GM19395 (cell line): ENCODE results near the gene C19orf85.
"Not testable (repeated sequence)": the region's sequence is repeated elsewhere in the genome, so short reads cannot be mapped to it uniquely, and the experiment has no call there.

ENCODE experiments used
- ATAC-seq: cut with Tn5 transposase; IDR thresholded peaks from one replicate; pipeline ENCODE4 v1.9.1; 2021; ENCODE audit warnings: mild to moderate bottlenecking, moderate library complexity; ENCODE audit not compliant: unreplicated experiment

C19orf85 gene

DNA sequence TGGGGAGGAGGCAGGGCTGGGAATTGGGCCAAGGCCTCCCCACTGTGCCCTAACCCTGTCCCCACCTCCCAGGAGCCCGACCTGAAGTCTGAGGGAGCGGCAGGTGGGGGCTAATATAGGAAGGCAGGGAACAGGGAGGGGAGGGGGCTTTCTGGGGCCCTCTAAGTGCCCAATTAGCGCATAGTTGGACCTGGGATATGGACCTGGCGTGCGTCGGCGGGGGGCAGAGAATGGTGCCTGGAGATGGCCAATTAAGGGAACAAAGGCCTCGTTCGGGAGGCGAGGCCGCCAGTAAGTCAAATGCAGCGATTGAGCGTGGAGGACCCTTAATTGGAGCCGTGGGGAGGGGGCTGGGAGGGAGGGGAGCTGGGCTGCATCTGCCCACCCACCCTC is at the start of gene C19orf85:
TSS of gene C19orf85 (minus strand) at position 90 of the 393 bp plus-strand sequence. CDS start 197 bp downstream, outside the sequence.
- no peak for ATAC-seq

DNA sequence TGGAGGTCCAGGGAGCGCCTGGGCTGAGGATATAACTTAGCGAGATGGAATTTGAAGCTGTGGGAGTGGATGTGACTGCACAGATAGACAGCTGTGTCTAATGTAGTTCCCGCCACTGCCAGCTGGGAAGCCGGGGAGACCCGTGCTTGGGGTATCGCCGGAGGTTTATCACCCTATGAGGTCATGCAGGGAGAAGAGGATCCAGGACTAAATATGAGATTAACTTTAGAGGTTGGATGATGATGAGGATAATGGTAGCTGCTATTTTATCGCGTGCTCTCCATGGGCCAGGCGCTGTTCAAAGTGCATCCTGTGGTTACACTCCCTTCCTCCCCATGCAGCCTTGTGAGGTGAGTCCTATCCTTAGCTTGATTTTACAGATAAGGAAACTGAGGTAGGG is 43.6 kb upstream of the C19orf85 start:
- no peak for ATAC-seq

DNA sequence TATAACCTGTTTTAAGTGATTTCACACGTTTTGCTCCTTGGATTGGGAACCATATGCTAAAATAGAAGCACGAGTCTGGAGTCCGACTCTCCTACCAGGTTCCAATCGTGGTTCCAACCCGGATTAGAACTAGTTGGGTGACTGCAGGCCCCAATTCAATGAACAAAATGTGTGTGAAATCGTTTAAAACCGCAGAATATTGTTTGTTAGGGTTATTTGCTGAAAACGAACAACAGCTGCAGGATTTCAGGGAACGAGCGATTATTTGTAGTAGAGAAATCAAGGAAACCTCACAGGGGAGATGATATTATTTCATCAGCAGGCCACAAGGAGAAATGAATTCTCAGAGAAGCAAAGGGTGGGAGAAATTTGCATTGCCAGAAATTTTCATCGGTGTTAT is 40.4 kb upstream of the C19orf85 start:
- ATAC-seq = no peak

DNA sequence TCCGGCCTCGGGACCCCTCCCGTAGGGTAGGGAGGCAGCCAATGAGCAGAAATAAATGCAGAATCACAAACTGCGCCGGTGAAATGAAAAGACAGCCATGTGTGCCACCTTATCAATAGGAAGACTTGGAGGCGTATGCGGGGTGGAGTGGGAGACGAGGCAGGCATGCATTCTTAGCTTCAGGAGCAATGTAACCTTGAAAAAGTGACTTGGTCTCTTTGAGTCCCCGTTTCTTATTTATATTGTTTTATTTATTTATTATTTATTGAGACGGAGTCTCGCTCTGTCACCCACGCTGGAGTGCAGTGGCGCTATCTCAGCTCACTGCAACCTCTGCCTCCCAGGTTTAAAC is 39.7 kb upstream of the C19orf85 start:
- ATAC-seq = no peak

GRCh38 chr19:55503502-55504251 is 39.1 kb upstream of the C19orf85 start:
- peak; percentile 96 for ATAC-seq

DNA sequence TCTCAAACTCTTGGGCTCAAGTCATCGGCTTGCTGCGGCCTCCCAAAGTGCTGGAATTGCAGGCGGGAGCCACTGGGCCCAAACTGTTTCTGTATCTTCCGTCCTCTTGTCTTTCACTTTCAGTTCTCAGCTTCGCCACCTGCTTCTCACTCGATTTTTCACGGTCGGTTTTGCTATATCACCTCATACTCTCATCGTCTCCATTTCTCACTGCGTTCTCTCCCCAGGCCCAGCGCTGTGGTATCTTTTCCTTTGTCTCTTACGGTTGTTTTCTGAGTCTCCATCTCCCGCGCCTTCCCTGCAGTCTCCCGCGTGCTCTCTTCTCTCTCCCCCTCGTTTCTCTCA is 38.6 kb upstream of the C19orf85 start:
- no peak for ATAC-seq

- ATAC-seq = no peak
These were observed 37.8 kb upstream of the C19orf85 start for GRCh38 chr19:55502197-55502952.

GRCh38 chr19:55500368-55500952 is 35.9 kb upstream of the C19orf85 start:
- no peak for ATAC-seq

DNA sequence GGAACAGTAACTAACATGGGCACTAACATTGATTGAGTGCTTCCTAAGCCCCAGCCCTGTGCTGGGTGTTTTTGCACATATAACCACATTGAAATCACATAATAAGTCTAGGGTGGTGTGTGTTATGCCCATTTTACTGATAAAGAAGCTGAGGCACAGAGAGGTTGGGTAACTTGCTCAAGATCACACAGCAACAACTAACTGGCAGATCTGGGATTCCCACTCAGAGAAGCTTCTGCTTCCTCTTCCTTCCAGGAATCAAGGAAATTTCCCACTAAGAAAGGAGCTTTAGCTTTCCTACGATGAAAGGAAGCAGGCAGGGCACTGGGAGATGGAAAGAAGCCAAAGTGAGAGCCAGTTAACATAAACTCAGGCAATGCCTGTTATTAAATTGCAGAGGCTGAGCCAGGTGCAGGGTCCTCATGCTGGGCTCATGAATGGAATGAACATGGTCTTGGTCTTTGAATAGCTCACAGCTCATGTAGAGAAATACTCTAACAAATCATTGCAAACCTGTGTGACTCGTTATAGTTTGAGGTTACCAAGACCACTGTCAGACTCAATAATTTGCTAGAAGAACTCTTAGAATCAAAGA is 33.8 kb upstream of the C19orf85 start:
- no peak for ATAC-seq

- ATAC-seq = no peak
These were observed 33.2 kb upstream of the C19orf85 start for GRCh38 chr19:55497763-55498162.

DNA sequence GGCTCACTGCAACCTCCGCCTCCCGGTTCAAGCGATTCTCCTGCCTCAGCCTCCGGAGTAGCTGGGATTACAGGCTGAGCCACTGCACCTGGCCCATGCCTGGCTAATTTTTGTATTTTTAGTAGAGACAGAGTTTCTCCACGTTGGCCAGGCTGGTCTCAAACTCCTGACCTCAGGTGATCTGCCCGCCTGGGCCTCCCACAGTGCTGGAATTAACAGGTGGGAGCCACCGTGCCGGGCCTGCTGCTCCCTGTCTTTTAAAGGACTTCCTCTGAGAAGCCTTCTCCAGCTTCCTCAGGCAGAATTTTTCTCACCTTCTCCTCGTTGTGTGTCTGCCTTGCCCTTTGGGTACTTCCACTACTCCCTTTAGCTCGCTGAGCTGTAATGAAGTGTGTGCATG is 32.3 kb upstream of the C19orf85 start:
- ATAC-seq = not testable (repeated sequence)

GRCh38 chr19:55495646-55496349 is 31.2 kb upstream of the C19orf85 start:
- no peak for ATAC-seq

DNA sequence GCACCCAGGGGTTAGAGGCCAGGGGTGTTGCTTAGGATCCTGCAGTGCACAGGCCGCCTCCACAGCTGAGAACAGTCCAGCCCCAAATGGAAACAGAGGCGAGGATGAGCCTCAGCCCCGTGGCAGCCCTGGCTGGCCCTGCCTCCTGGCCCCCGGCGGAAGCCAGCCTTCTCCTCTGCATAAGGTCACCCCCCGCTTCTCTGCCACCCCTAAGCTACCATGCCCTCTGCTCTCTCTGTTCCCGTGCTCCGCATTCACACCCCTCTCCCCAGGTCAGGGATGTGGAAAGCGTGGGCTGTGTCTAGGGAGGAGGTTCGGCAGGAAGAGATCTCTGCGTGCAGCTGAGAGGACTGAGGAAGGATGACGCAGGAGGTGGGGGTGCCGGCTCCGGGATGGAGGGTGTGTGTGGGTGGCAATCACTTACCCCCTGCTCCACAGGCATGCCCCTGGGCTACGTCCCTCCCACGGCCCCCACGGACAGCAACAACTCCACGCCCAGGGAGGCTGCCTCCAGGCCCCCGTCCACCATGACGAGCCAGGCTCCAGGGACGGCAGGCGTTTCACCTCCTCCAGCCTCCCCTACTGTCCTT is 29.7 kb upstream of the C19orf85 start:
- no peak for ATAC-seq

DNA sequence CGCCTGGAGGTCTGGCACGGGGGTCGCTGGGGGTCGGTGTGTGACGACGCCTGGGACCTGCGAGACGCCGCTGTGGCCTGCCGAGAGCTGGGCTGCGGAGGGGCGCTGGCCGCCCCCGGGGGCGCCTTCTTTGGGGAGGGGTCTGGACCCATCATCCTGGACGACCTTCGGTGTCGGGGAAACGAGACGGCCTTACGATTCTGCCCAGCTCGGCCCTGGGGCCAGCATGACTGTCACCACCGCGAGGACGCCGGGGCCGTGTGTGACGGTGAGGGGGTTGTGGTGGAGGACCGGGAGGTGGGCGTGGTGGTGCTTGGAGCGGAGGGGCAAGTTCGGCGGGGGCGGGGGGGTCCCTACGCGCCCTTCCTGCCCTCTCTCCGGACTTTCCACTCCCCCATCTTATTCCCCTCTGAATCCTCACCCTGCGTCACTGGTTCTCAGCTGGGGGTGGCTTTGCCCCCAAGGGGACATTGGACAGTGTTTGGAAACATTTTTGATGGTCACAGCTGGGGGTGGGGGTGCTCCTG is 29.2 kb upstream of the C19orf85 start:
- no peak for ATAC-seq

- ATAC-seq = no peak
These were observed 28.6 kb upstream of the C19orf85 start for GRCh38 chr19:55493052-55493644.

DNA sequence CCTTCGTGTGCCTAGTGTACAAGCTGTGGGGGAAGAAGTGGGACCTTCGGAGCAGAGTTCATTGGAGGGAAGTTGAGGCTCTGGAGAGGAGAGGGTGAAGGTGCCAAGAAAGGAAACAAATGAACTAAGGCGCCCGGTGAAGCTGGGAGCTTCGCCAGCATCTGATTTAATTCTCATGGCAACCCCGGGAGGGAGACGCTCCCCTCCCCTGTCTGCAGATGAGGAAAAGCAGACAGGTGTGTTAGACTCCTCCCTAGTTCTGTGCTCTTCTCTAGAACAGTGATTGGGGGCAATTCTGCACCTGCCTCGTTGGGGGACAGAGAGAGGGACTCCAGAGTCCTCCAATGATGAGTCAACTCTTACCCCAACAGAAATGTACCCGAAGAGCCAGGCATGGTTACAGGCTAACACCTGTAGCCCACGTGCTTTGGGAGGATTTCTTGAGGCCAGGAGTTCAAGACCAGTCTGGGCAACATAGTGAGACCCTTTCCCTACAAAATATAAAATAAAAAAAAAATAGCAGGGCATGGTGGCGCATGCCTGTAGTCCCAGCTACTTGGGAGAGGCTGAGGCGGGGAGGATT is 27.9 kb upstream of the C19orf85 start:
- no peak for ATAC-seq

DNA sequence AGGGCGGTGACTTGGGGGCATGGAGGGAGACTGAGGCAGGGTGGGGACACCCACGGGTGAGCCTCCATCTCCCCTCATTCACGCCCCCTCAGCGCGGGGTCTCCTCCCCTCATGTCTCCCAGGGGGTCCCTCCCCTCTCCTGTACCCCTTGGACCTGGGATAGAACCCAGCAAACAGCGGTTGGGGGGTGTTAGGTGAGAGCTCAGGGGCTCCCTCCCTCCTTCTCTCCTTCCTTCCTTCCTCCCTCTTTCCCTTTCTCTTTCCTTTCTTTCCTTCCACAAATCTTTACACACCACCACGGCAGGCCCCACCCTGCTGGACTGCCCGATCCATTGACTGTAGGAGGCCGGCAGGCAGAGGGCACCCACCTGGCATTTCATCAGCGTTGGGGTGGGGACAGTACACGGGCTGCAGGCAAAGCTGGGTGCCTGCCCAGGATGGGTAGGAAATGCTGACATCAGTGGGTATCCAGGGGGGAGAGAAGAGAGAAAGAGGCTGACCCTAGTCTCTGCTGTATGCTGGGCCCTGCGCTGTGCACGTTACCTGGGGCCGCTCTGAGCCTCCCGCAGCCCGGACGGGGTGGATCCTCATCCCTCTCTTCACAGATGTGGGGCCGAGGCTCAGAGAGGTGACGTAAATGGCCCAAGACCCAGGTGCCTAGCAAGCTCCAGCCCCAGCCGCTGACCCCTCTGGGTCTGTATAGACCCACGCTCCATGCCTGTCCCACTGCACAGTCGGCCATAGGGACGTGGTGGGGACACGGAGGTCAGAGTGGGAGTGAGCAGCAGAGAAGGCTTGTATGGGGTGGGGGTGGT is 27.2 kb upstream of the C19orf85 start:
- no peak for ATAC-seq

- no peak for ATAC-seq
These were observed 26.2 kb upstream of the C19orf85 start for GRCh38 chr19:55490478-55491432.
